ENCODE data around the gene SPATA24.

Gene SPATA24

DNA sequence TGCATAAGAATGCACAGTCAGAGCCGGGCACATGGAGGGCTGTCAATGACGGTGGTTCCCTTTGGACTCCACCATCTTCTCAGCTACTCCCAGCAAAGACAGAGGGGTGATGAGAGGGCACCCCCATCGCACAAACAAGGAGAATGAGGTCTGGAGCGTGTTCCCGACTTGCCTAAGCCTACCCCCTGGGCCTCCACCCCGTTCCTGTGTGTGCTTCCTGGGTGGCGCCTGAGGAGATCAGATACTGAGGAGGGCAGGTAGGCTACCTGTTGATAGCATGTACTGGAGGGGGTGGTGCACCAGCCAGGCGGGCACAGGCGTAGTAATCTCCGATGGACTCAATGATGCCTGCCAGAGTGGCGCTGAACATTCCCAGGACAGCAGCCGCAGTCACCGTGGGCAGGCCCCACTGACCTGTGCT is 24.9 kb downstream of the SPATA24 start:
- Histone ChIP-seq H3K36me3 (no peaks in the 10 kb centered on the region), H3K4me3 (ENCODE audit: low read depth, low read length) (no peak overlapping the region), H3K27me3 (ENCODE audit: insufficient read depth, low read depth, severe bottlenecking) (no peaks in the 10 kb centered on the region), H3K9me3 (ENCODE audit: severe bottlenecking) (no peaks in the 10 kb centered on the region), H3K27ac (no peak overlapping the region)
- TF ChIP-seq, protein P1, sequence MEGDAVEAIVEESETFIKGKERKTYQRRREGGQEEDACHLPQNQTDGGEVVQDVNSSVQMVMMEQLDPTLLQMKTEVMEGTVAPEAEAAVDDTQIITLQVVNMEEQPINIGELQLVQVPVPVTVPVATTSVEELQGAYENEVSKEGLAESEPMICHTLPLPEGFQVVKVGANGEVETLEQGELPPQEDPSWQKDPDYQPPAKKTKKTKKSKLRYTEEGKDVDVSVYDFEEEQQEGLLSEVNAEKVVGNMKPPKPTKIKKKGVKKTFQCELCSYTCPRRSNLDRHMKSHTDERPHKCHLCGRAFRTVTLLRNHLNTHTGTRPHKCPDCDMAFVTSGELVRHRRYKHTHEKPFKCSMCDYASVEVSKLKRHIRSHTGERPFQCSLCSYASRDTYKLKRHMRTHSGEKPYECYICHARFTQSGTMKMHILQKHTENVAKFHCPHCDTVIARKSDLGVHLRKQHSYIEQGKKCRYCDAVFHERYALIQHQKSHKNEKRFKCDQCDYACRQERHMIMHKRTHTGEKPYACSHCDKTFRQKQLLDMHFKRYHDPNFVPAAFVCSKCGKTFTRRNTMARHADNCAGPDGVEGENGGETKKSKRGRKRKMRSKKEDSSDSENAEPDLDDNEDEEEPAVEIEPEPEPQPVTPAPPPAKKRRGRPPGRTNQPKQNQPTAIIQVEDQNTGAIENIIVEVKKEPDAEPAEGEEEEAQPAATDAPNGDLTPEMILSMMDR (IDR thresholded peaks at IDR 0.05; ENCODE audit: low read depth, low read length): no peak
- no peak for DNase-seq

GRCh38 chr5:139378101-139378825 is 25.6 kb downstream of the SPATA24 start:
- H3K27me3 ChIP-seq (ENCODE audit: insufficient read depth, low read depth, severe bottlenecking): no peaks in the 10 kb centered on the region
- DNase-seq: no peak
- peaks cover 2% of the 10 kb centered on the region; the same call in 1 of the 2 replicates for H3K36me3 ChIP-seq
- H3K4me3 ChIP-seq (ENCODE audit: low read depth, low read length): no peak overlapping the region
- TF ChIP-seq, protein P1 (IDR thresholded peaks at IDR 0.05; ENCODE audit: low read depth, low read length): no peak
- H3K27ac ChIP-seq: no peak overlapping the region
- H3K9me3 ChIP-seq (ENCODE audit: severe bottlenecking): no peaks in the 10 kb centered on the region

DNA sequence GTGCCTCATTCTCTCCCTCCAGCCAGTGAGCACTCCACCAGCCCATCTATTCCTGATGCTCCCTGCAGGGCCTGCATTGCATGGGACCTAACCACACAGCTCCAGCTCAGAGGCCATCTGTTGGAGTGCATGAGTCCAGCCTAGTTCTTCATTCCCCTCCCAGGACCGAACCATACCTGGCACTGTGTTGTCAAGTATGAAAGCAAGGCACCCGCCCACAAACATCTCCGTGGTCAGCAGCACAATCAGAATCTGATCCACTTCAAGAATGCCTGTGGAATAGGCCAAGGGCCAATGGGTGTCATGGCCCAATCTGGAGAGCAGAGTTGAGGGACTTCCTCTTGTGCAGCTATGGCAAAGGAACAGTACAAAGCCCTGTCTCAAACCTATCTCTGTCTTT is 26.7 kb downstream of the SPATA24 start:
- H3K27ac ChIP-seq: no peak overlapping the region
- TF ChIP-seq, protein P1 (IDR thresholded peaks at IDR 0.05; ENCODE audit: low read depth, low read length): no peak
- no peaks in the 10 kb centered on the region for H3K27me3 ChIP-seq (ENCODE audit: insufficient read depth, low read depth, severe bottlenecking)
- no peak for DNase-seq
- no peaks in the 10 kb centered on the region for H3K9me3 ChIP-seq (ENCODE audit: severe bottlenecking)
- no peak overlapping the region for H3K4me3 ChIP-seq (ENCODE audit: low read depth, low read length)
- H3K36me3 ChIP-seq: peaks cover 7% of the 10 kb centered on the region; the same call in 1 of the 2 replicates

- H3K27ac ChIP-seq: no peak overlapping the region
- no peak for DNase-seq
- TF ChIP-seq, protein P1 (IDR thresholded peaks at IDR 0.05; ENCODE audit: low read depth, low read length): no peak
- H3K27me3 ChIP-seq (ENCODE audit: insufficient read depth, low read depth, severe bottlenecking): no peaks in the 10 kb centered on the region
- H3K4me3 ChIP-seq (ENCODE audit: low read depth, low read length): no peak overlapping the region
- no peaks in the 10 kb centered on the region for H3K9me3 ChIP-seq (ENCODE audit: severe bottlenecking)
- peaks cover 14% of the 10 kb centered on the region for H3K36me3 ChIP-seq
These were observed 27.5 kb downstream of the SPATA24 start for GRCh38 chr5:139376364-139376763.

- H3K9me3 ChIP-seq (ENCODE audit: severe bottlenecking): no peaks in the 10 kb centered on the region
- DNase-seq: no peak
- H3K27me3 ChIP-seq (ENCODE audit: insufficient read depth, low read depth, severe bottlenecking): no peaks in the 10 kb centered on the region
- no peak overlapping the region for H3K4me3 ChIP-seq (ENCODE audit: low read depth, low read length)
- H3K27ac ChIP-seq: no peak overlapping the region
- TF ChIP-seq, protein P1 (IDR thresholded peaks at IDR 0.05; ENCODE audit: low read depth, low read length): no peak
- peaks cover 25% of the 10 kb centered on the region for H3K36me3 ChIP-seq
These were observed 29.0 kb downstream of the SPATA24 start for GRCh38 chr5:139374909-139375308.
